ENCODE data around the gene TPST1. TPM values are rescaled to one million over a fixed set of nuclear protein-coding genes. Genes with fewer than 3 reads are reported as not detected.

The TPST1 gene
- total and polyA plus RNA-seq, 2 of the 8 experiments (the other 6 are each of a cell fraction or from before 2014, with no cell fraction given), result 8.2 to 18.4 TPM

DNA sequence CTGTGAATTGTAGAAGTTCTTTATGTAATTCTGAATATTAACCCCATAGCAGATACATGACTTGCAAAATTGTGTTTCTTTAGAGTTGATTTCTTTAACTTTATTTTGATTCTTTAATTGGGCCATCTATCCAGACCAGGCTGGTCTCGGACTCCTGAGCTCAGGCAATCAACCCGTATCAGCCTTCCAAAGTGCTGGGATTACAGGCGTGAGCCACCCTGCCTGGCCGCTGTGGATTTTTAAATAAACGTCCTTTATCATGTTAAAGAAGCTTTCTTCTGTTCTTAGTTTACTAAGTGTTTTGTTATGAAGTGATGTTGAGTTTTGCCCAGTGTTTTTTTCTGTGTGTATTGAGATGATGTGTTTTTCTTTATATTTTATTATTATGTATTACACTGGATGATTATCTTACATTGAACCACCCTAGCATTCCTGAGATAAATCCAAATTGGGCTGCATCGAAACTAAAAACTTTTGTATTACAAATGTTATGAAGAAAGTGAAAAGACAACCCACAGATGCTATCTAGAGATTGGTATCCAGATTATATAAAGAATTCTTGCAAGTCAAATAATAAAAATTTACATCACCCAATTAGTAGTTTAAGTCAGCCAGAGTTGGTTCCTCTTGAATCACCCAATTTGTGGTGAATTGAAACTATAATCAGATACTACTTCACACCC lies 118.1 kb downstream of the TPST1 start (continued):
- TF ChIP-seq, protein P1, sequence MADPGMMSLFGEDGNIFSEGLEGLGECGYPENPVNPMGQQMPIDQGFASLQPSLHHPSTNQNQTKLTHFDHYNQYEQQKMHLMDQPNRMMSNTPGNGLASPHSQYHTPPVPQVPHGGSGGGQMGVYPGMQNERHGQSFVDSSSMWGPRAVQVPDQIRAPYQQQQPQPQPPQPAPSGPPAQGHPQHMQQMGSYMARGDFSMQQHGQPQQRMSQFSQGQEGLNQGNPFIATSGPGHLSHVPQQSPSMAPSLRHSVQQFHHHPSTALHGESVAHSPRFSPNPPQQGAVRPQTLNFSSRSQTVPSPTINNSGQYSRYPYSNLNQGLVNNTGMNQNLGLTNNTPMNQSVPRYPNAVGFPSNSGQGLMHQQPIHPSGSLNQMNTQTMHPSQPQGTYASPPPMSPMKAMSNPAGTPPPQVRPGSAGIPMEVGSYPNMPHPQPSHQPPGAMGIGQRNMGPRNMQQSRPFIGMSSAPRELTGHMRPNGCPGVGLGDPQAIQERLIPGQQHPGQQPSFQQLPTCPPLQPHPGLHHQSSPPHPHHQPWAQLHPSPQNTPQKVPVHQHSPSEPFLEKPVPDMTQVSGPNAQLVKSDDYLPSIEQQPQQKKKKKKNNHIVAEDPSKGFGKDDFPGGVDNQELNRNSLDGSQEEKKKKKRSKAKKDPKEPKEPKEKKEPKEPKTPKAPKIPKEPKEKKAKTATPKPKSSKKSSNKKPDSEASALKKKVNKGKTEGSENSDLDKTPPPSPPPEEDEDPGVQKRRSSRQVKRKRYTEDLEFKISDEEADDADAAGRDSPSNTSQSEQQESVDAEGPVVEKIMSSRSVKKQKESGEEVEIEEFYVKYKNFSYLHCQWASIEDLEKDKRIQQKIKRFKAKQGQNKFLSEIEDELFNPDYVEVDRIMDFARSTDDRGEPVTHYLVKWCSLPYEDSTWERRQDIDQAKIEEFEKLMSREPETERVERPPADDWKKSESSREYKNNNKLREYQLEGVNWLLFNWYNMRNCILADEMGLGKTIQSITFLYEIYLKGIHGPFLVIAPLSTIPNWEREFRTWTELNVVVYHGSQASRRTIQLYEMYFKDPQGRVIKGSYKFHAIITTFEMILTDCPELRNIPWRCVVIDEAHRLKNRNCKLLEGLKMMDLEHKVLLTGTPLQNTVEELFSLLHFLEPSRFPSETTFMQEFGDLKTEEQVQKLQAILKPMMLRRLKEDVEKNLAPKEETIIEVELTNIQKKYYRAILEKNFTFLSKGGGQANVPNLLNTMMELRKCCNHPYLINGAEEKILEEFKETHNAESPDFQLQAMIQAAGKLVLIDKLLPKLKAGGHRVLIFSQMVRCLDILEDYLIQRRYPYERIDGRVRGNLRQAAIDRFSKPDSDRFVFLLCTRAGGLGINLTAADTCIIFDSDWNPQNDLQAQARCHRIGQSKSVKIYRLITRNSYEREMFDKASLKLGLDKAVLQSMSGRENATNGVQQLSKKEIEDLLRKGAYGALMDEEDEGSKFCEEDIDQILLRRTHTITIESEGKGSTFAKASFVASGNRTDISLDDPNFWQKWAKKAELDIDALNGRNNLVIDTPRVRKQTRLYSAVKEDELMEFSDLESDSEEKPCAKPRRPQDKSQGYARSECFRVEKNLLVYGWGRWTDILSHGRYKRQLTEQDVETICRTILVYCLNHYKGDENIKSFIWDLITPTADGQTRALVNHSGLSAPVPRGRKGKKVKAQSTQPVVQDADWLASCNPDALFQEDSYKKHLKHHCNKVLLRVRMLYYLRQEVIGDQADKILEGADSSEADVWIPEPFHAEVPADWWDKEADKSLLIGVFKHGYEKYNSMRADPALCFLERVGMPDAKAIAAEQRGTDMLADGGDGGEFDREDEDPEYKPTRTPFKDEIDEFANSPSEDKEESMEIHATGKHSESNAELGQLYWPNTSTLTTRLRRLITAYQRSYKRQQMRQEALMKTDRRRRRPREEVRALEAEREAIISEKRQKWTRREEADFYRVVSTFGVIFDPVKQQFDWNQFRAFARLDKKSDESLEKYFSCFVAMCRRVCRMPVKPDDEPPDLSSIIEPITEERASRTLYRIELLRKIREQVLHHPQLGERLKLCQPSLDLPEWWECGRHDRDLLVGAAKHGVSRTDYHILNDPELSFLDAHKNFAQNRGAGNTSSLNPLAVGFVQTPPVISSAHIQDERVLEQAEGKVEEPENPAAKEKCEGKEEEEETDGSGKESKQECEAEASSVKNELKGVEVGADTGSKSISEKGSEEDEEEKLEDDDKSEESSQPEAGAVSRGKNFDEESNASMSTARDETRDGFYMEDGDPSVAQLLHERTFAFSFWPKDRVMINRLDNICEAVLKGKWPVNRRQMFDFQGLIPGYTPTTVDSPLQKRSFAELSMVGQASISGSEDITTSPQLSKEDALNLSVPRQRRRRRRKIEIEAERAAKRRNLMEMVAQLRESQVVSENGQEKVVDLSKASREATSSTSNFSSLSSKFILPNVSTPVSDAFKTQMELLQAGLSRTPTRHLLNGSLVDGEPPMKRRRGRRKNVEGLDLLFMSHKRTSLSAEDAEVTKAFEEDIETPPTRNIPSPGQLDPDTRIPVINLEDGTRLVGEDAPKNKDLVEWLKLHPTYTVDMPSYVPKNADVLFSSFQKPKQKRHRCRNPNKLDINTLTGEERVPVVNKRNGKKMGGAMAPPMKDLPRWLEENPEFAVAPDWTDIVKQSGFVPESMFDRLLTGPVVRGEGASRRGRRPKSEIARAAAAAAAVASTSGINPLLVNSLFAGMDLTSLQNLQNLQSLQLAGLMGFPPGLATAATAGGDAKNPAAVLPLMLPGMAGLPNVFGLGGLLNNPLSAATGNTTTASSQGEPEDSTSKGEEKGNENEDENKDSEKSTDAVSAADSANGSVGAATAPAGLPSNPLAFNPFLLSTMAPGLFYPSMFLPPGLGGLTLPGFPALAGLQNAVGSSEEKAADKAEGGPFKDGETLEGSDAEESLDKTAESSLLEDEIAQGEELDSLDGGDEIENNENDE (IDR thresholded peaks at IDR 0.05; ENCODE audit: insufficient replicate concordance, low read length), result no peak
- no peak for TF ChIP-seq BRCA1 (IDR thresholded peaks at IDR 0.05; ENCODE audit: low read depth, low read length)
- TF ChIP-seq, protein P2, sequence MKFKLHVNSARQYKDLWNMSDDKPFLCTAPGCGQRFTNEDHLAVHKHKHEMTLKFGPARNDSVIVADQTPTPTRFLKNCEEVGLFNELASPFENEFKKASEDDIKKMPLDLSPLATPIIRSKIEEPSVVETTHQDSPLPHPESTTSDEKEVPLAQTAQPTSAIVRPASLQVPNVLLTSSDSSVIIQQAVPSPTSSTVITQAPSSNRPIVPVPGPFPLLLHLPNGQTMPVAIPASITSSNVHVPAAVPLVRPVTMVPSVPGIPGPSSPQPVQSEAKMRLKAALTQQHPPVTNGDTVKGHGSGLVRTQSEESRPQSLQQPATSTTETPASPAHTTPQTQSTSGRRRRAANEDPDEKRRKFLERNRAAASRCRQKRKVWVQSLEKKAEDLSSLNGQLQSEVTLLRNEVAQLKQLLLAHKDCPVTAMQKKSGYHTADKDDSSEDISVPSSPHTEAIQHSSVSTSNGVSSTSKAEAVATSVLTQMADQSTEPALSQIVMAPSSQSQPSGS (IDR thresholded peaks at IDR 0.05; ENCODE audit: low read length), result no peak
- no peak for TF ChIP-seq KDM5A (IDR thresholded peaks at IDR 0.05; ENCODE audit: low read length)
- no peak for TF ChIP-seq CHD2 (IDR thresholded peaks at IDR 0.05; ENCODE audit: low read length)
- TF ChIP-seq KDM4A (IDR thresholded peaks at IDR 0.05; ENCODE audit: low read depth, low read length, severe bottlenecking), result no peak
- no peak for TF ChIP-seq HDAC6 (IDR thresholded peaks at IDR 0.05; ENCODE audit: low read depth, low read length)
- TF ChIP-seq TBP (IDR thresholded peaks at IDR 0.05; ENCODE audit: low read depth, low read length), result no peak

All from H1 (cell line).